HG03342 (cell line): Measurements from ENCODE around the gene CLHC1.
A peak's percentile ranks its signal among the peaks of the same experiment; 100 is the strongest.
"Not testable (repeated sequence)": the region's sequence is repeated elsewhere in the genome, so short reads cannot be mapped to it uniquely, and the experiment has no call there.

Experiments used
- ATAC-seq: cut with Tn5 transposase; IDR thresholded peaks from one replicate; pipeline ENCODE4 v1.9.1; 2021; ENCODE audit warnings: mild to moderate bottlenecking, moderate library complexity; ENCODE audit not compliant: unreplicated experiment

CLHC1 gene

GRCh38 chr2:55154525-55155030, 77.5 kb downstream of the CLHC1 start:
- no peak for ATAC-seq

DNA sequence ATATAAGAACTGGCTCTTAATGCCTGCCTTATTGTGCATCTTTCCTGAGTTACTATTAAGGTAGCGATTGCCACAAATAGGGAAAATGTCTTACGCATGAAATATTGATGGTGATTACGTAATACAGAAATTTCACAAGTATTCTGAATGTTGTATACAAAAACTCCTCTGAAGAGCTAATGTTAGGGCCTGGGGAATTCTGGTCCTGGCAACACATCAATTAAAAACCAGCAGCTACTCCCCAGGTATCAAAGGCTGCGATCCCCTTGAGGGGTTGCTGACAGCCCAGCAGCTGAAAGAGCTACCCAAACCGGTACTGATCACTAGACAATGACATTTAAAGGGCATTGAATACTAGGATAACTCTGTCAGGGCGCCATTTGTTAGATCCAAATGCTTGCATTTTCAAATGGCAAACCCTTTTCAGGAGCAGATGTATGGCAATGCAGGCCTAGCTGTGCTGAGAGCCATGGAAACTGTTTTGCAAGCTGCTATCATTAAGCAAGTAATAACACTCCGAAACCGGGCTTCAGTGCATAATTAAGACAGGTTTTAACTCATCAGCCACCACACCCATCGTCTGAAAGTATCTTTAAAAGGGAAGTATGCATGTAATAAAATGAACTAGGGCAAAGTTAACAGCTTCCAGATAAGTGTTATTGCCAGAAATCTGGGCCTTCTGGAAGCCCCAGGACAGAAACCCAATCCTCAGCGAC, 78.4 kb downstream of the CLHC1 start:
- ATAC-seq = no peak

GRCh38 chr2:55152475-55153412, 79.3 kb downstream of the CLHC1 start:
- ATAC-seq = no peak

- ATAC-seq = no peak
These were observed 80.2 kb downstream of the CLHC1 start for GRCh38 chr2:55151733-55152433.

DNA sequence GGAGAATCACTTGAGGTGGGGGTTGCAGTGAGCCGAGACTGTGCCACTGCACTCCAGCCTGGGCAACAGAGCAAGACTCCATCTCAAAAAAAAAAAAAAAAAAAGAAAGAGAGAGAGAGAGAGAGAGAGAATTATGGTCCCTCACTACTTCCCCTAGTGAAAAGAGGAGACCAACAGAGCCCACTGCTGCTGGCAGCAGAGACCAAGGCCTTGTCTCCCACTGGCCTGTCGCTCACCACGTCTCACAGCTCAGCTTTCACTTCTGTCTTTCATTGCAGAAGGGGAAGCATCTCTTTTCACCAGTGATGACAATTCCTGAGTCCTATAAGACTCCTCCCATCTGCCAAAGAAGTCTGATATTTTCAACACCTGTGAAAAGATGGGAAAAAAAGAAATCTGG, 81.3 kb downstream of the CLHC1 start:
- peak; percentile 88 for ATAC-seq

GRCh38 chr2:55148269-55148668, 83.8 kb downstream of the CLHC1 start:
- no peak for ATAC-seq

- no peak for ATAC-seq
These were observed 84.6 kb downstream of the CLHC1 start for GRCh38 chr2:55147531-55147930.

GRCh38 chr2:55147041-55147440, 85.1 kb downstream of the CLHC1 start:
- no peak for ATAC-seq

GRCh38 chr2:55146263-55146662, 85.8 kb downstream of the CLHC1 start:
- no peak for ATAC-seq

DNA sequence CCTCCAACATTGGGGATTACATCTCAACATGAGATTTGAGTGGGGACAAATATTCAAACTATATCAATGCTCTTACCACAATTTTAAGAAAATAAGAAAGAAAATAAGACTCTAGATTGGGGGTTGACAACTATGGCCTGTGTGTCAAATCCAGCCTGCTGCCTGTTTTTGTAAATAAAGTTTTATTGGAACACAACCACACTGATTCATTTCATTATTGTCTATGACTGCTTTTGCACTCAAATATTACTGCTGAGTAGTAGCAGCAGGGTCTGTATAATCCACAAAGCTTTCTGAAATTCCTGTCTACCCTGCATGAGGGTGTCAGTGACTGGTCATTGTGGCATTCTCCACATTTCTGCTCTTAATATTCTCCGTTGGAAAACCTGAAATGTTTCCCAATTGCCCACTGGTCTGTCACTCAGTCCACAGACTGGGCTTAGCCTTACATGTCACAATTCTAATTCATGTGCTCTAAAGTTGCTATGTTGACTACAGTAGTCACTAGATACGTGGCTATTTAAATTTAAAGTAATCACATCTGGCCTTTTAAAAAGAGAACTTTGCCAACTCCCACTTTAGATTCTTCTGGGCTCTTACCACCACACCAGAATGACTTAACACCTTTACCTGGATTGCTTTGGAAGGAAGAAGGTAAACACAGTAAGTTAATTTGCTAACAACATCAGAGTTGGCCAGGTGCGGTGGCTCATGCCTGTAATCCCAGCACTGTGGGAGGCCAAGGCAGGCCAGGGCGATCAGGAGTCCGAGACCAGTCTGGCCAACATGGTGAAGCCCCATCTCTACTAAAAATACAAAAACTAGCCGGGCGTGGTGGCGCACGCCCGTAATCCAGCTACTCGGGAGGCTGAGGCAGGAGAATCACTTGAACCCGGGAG, 86.9 kb downstream of the CLHC1 start:
- no peak for ATAC-seq

DNA sequence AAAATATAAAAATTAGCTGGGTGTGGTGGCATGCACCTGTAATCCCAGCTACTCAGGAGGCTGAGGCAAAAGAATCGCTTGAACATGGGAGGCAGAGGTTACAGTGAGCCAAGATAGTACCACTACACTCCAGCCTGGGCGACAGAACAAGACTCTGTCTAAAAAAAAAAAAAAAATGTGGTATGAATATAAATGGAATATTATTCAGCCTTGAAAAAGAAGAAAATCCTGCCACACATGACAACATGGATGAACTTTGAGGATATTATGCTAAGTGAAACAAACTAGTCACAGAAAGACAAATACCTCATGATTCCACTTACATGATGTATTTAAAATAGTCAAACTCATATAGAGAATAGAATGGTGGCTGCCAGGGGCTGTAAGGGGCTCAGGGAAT, 88.4 kb downstream of the CLHC1 start:
- ATAC-seq = not testable (repeated sequence)

DNA sequence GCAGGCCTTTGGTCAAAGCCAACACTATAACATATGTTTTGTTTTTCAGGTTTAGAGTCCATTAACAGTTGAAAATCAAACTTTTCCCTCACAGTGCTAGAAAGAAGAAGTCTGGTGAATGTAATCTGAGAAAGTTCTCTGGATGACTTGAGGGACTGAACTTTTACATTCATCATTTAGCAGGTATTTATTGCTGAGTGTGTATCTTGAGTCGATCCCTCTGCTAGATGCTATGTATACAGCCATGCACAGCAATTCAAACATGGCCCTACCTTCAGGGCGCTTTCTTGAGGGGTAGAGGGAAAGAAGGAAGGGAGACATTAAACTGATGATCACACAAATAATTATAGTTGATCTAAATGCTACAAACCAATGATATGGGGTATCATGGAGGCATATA, 89.6 kb downstream of the CLHC1 start:
- no peak for ATAC-seq

DNA sequence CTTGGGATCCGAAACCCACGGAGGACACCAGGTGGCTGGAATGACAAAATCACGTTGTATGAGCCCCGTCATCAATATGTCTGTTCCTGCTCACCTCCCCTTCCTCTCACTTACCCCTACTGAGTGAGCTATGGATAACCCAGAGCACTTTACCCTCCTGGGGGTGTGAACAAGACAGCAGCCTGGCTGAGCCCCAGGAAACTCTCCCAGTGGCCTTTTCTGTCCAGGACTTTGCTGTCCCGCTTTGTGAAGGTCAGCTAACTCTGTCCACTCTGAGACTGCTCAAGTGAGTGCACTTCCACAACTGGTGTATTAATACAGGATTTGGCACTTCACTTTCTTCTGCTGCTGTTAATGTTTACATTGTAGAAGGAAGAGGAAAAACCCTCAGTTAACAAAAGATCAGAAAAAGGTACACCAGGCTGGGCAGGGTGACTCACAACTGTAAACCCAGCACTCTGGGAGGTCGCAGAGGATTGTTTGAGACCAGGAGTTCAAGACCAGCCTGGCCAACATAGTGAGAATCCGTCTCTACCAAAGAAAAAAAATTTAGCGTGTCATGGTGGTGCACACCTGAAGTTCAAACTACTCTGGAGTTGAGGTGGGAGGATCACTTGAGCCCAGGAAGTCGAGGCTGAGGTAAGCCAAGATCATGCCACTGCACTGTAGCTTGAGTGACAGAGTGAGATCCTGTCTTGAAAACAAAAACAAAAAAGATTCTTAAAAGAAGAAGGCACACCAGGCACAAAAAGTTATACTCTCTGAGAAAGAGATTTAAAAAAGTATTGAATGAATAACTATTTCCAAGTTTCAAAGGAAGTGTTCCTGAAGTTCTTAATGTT, 90.3 kb downstream of the CLHC1 start:
- no peak for ATAC-seq

DNA sequence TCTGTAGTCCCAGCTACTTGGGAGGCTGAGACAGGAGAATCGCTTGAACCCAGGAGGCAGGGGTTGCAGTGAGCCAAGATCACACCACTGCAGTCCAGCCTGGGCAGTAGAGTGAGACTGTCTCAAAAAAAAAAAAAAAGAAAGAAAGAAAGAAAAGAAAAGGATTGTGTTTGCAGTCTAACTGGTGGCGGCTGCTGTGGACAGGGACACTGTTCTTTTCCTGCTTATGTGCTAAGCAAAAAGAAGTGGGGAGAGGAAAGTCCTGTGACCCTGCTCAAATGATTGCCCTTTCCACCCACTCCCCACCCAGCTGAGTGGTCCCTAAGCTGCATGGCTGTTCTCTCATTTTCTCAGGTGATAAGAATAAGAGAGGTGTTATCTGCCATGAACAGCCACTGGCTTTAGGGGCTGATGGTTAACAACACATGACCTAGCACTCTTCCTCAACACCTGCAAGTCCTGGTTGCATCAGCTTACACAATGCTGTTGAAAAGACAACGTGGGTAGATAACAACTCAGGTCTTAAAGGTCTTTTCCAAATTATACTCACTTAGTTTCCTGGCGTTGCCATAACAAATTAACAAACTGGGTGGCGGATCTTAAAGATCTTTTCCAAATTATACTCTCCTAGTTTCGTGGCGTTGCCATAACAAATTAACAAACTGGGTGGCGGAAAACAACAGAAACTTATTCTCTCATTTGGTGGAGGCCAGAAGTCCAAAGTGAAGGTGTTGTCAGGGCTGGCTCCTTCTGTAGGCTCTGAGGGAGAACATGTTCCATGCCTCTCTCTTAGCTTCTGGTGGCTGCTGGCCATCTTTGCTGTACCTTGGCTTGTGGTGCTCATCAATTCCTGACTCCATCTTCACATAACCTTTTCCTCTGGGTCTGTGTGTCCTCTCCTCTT, 91.5 kb downstream of the CLHC1 start:
- ATAC-seq = no peak

GRCh38 chr2:55139305-55139704, 92.8 kb downstream of the CLHC1 start:
- ATAC-seq = no peak

DNA sequence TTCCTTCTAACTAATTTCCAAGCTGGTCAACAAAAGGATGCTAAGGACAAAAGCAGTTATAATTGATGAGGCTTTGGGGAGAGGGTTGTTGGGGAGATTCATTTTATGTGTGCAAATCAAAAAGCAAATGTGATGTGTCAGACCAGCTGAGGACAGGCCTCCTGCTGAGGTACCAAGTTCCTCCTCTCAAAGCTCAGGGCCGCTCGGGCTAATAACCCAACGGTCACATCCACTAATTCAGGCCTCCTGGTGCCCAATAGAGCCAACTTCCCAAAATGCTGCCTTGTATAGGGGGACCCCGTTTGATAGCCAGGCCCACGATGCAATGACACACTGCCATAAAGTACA, 93.2 kb downstream of the CLHC1 start:
- no peak for ATAC-seq

DNA sequence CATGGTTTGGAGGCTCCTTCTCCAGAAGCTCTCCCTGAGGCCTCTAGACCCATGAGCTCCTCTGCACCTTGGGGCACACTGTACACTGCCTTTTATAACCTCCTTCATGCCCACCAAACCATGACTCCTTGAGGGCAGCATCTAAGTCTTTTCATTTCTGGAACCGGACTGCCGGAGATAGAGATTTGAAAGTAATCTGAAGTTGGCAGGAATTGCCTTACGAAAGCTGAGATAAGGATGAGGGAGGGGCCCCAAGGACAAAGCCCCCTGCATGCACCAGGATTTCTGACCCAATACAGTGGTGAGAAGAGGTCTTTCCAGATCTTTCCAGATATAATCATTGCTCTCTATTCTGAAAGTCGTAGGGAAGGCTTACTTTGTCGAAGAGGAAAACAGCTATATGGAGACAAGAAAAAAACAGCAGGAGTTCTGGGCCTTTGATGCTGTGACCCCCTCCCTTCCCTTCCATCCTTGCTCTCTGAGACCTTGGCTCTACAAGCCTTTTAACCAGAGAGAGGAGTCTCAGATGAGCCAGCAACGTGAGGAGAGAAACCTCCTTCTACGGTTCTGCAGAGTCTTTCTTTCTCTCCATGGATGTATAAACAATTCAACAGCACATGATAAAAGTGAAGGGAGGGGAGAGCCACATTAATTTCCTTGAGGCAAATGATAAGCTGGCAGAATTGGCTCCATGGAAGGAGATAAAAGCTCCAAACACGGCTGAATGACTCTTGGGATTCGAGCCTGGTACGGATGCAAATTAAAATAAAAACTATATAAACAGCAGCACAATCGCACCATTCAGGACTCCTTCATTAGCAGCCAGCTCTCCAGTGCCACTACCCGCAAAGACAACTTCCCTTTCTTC, 93.8 kb downstream of the CLHC1 start:
- ATAC-seq = no peak
